Subcutaneous adipose tissue (tissue), 4 donors: ENCODE data around the gene MATN3. TPM values are rescaled to one million over a fixed set of nuclear protein-coding genes. Genes with fewer than 3 reads are reported as not detected.

Experiments used
- CTCF ChIP-seq: fragments of 450-650 bp; IDR thresholded peaks from one replicate; pipeline ENCODE4 v1.5.1; 2016; ENCODE audit warnings: low read depth, mild to moderate bottlenecking, control low read depth, antibody characterized with exemption, moderate library complexity
- total RNA-seq, 4 donors: library from RNA; depleted of rRNA; stranded (reverse); fragments of >200 nt; gene quantifications; one replicate each; pipeline ENCODE4 v1.1.0, GENCODE V29; 2016

Gene MATN3
- total RNA-seq, 4 donors from 2014 or later: 1.5 to 3.1 (median 2.3) TPM

- no peak for TF ChIP-seq CTCF
Observed at GRCh38 chr2:20048488-20049448, 36.3 kb upstream of the MATN3 start.

- TF ChIP-seq CTCF: no peak
Observed at GRCh38 chr2:20044778-20045177, 32.3 kb upstream of the MATN3 start.

DNA sequence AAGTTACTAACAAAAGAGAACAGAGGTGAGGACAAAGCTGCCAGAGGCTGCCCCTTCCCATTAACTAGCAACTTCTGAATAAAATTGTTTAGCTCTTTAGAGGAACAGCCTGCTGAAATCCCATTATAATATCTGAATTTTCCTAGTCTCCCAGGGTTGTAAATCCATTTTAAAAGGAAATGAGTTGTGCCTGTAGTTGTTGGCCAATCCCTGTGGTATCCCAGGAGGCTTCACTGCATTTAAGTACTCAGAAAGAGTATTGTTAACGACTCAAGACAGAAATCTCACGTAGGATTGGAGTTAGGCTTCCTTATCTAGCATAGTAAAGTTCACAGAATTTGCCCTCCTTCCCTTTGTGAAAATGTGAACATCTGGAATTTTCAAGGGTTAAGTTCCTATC, 30.1 kb upstream of the MATN3 start:
- TF ChIP-seq CTCF: no peak

GRCh38 chr2:20040489-20041172, 28.2 kb upstream of the MATN3 start:
- TF ChIP-seq CTCF: no peak

GRCh38 chr2:20037660-20038059, 25.2 kb upstream of the MATN3 start:
- TF ChIP-seq CTCF: no peak

DNA sequence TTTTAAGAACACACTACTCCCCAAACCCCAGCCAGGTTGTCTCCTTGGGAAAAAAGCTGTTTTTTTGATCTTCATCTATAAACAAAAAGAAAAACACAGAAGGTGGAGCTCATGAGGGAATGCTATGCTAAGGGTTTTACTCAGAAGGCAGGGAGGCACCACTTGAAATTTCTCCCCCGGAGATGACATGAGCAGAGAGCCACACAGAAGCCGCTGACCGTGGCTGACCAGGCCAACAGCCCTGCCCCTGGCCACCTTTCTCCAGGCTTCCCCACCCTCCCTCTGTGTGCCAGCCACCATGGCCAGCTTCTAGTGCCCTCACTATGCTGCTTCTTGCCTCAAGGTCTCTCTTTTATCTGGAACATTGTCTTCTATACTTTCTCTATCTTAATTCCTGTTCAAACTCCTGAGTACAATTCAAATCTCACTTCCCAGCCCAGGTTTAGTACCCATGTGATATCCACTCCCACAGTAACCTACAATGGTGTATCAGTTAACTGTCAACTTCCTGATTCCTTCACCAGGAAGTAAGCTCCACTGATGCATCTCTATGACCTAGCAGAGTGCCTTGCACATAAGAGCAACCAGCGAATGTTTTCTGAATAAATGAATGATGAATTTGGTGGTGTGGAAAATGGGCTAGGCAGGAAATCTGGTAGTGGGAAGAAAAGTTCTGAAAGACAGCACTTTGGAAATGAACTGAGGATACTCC, 23.6 kb upstream of the MATN3 start:
- no peak for TF ChIP-seq CTCF

DNA sequence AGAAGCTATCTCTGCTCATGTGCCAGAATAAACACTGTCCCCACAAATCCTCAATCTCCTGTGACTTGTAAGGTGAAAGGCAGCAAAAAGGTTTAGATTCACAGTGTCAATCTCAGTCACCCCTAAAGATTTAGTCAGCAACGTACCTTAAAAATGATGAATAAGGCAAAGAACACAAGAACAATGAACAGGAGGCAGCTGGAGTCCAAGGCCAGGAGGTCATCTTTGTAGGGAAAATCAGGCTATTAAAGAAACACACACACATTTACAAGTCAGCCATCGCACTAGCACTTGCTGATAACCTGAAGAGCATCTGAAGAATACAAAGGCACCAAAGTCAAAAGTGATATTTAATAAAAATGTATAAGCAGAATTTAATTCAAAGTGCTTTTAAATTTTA, 22.4 kb upstream of the MATN3 start:
- TF ChIP-seq CTCF: no peak
